Astrocyte (in vitro differentiated cells and primary cell): Measurements from ENCODE around the gene PDE3A. TPM values are rescaled to one million over a fixed set of nuclear protein-coding genes. Genes with fewer than 3 reads are reported as not detected.

Source experiments
- DNase-seq: peaks from one replicate; pipeline ENCODE4 v3.0.0-alpha.2; 2010; ENCODE audit warnings: low read depth
- FAIRE-seq: peaks from 2 replicates; lab custom pipeline; 2011; peaks lifted over from hg19 to GRCh38; lab: Jason Lieb, UNC
- H2AFZ ChIP-seq: 2 replicates; pipeline ENCODE4 v1.6.0; 2012; ENCODE audit warnings: low read depth, low read length, inconsistent platforms
- H3K27ac ChIP-seq: 2 replicates; pipeline ENCODE4 v1.5.1; 2011; ENCODE audit warnings: low read depth, low read length, inconsistent platforms
- H3K27me3 ChIP-seq: 2 replicates; pipeline ENCODE4 v1.6.0; 2011; ENCODE audit warnings: low read length, inconsistent platforms; ENCODE audit not compliant: insufficient read depth
- H3K36me3 ChIP-seq: 2 replicates; pipeline ENCODE4 v1.5.1; 2011; ENCODE audit warnings: low read length, inconsistent platforms; ENCODE audit not compliant: insufficient read depth
- H3K4me1 ChIP-seq: 2 replicates; pipeline ENCODE4 v1.5.1; 2011; ENCODE audit warnings: low read length, inconsistent platforms; ENCODE audit not compliant: insufficient read depth
- H3K4me2 ChIP-seq: 2 replicates; pipeline ENCODE4 v1.6.0; 2012; ENCODE audit warnings: low read length, inconsistent platforms
- H3K4me3 ChIP-seq: 2 replicates; pipeline ENCODE4 v1.5.1; 2011; ENCODE audit warnings: low read depth, mild to moderate bottlenecking, low read length, inconsistent platforms; ENCODE audit not compliant: insufficient read depth
- H3K79me2 ChIP-seq: 2 replicates; pipeline ENCODE4 v1.6.0; 2012; ENCODE audit warnings: mild to moderate bottlenecking, low read length, inconsistent platforms; ENCODE audit not compliant: insufficient read depth
- H3K9ac ChIP-seq: 2 replicates; pipeline ENCODE4 v1.6.0; 2012; ENCODE audit warnings: mild to moderate bottlenecking, low read length, inconsistent platforms
- H3K9me3 ChIP-seq: 2 replicates; pipeline ENCODE4 v1.5.1; 2012; ENCODE audit warnings: low read depth, mild to moderate bottlenecking, low read length, inconsistent platforms; ENCODE audit not compliant: insufficient read depth
- H4K20me1 ChIP-seq: 2 replicates; pipeline ENCODE4 v1.6.0; 2012; ENCODE audit warnings: low read length, inconsistent platforms; ENCODE audit not compliant: insufficient read depth
- H3K27ac Mint-ChIP-seq: one replicate; pipeline ENCODE4 v1.8.0; 2021; ENCODE audit warnings: mild to moderate bottlenecking, mixed read lengths; ENCODE audit not compliant: unreplicated experiment
- H3K27me3 Mint-ChIP-seq: one replicate; pipeline ENCODE4 v1.8.0; 2021; ENCODE audit warnings: low read depth, mixed read lengths; ENCODE audit not compliant: unreplicated experiment
- H3K36me3 Mint-ChIP-seq: one replicate; pipeline ENCODE4 v1.8.0; 2021; ENCODE audit warnings: low read depth, mixed read lengths; ENCODE audit not compliant: unreplicated experiment
- H3K4me1 Mint-ChIP-seq: one replicate; pipeline ENCODE4 v1.8.0; 2021; ENCODE audit warnings: low read depth, mixed read lengths; ENCODE audit not compliant: unreplicated experiment
- H3K4me3 Mint-ChIP-seq: one replicate; pipeline ENCODE4 v1.8.0; 2021; ENCODE audit warnings: mild to moderate bottlenecking, moderate library complexity, mixed read lengths; ENCODE audit not compliant: unreplicated experiment
- H3K9me3 Mint-ChIP-seq: one replicate; pipeline ENCODE4 v1.8.0; 2021; ENCODE audit warnings: mild to moderate bottlenecking, mixed read lengths; ENCODE audit not compliant: unreplicated experiment
- EZH2 ChIP-seq: IDR thresholded peaks from 2 replicates; pipeline ENCODE4 v1.6.1; 2012; ENCODE audit warnings: mild to moderate bottlenecking, low read length, inconsistent platforms; ENCODE audit not compliant: insufficient read depth
- total RNA-seq: library from RNA; stranded (reverse); gene quantifications from 2 replicates; pipeline ENCODE4 v1.2.1, GENCODE V29; 2021
- TF ChIP-seq, protein P1 (sequence below): IDR thresholded peaks from 2 replicates; pipeline ENCODE4 v1.5.1; 2011; ENCODE audit warnings: low read depth, mild to moderate bottlenecking, inconsistent platforms, low read length, moderate library complexity; ENCODE audit not compliant: insufficient read depth

PDE3A gene
- total RNA-seq, 1 donor from 2014 or later = 1.7 TPM

DNA sequence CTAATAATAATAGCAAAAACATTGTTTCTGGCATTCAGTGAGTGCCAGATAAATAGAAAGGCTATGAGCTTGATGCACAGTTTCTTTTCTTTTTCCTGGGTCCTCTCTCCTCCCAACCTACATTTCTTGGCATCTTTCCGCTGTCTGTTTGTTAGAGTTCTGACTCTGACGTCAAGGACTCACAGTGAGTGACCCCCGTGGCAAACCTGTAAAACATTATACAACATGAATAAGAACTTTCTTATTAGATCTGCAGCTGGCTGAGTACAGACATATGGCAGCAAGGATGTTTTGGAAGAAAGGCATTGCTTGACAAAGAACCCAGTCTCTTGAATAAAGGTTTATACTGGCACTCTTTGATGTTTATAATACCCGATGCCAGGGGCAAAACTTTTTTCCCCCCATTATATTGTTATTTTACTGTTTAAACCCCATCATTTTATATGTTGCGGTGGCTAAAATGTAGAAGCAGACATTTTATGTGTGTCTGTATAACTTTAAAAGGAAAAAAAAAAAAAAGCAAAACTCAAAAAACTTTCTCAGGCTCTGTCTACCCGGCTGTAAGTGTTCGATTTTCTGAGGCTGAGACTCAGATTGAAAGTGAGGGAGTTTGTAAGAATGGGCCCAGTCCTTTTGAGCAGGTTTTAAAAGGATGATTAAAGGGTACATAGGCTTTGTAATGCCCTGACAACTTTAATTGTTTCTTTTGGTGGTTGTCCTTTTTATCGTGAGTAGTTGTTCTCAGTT, 159.3 kb downstream of the PDE3A start:
- DNase-seq (peak; percentile 80), FAIRE-seq (no peak)
- H3K27me3 ChIP-seq = no peaks in the 10 kb centered on the region
- H4K20me1 ChIP-seq = no peaks in the 10 kb centered on the region
- peak overlapping the region; percentile 8 for H3K27ac ChIP-seq
- no peaks in the 10 kb centered on the region for H3K79me2 ChIP-seq
- Mint-ChIP-seq H3K27ac (no peak overlapping the region), H3K4me3 (no peak overlapping the region), H3K36me3 (no peaks in the 10 kb centered on the region), H3K4me1 (no peaks in the 10 kb centered on the region), H3K9me3 (no peaks in the 10 kb centered on the region), H3K27me3 (no peaks in the 10 kb centered on the region)
- peak overlapping the region; percentile 47 for H3K9ac ChIP-seq
- H3K4me3 ChIP-seq = peak overlapping the region; percentile 12
- no peak for TF ChIP-seq EZH2
- TF ChIP-seq, protein P1, sequence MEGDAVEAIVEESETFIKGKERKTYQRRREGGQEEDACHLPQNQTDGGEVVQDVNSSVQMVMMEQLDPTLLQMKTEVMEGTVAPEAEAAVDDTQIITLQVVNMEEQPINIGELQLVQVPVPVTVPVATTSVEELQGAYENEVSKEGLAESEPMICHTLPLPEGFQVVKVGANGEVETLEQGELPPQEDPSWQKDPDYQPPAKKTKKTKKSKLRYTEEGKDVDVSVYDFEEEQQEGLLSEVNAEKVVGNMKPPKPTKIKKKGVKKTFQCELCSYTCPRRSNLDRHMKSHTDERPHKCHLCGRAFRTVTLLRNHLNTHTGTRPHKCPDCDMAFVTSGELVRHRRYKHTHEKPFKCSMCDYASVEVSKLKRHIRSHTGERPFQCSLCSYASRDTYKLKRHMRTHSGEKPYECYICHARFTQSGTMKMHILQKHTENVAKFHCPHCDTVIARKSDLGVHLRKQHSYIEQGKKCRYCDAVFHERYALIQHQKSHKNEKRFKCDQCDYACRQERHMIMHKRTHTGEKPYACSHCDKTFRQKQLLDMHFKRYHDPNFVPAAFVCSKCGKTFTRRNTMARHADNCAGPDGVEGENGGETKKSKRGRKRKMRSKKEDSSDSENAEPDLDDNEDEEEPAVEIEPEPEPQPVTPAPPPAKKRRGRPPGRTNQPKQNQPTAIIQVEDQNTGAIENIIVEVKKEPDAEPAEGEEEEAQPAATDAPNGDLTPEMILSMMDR = no peak
- no peaks in the 10 kb centered on the region for H3K36me3 ChIP-seq
- H3K4me2 ChIP-seq = peak overlapping the region; percentile 64
- no peaks in the 10 kb centered on the region for H3K9me3 ChIP-seq
- peaks cover 10% of the 10 kb centered on the region for H3K4me1 ChIP-seq
- H2AFZ ChIP-seq = no peak overlapping the region

DNA sequence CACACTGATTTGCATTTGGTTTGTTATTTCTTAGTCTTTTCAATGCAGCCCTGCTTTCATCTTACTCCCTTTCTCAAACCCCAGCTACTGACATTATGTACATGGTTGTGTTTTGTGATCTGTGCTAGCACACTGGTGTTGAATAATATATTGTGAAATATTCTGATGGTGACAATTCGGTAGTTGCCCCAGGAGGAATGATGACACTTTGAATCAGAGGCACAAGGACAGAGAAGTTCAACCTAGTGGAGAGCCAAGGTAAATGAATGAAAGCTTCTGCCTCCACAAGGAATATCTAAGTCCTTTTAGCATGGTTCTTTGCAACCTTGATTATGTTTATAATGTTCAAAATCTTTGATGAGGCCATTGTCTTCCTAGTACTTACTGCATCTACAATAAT, 159.9 kb downstream of the PDE3A start:
- Histone ChIP-seq H3K4me2 (peak overlapping the region; percentile 64), H3K36me3 (no peaks in the 10 kb centered on the region), H4K20me1 (no peaks in the 10 kb centered on the region), H3K27me3 (no peaks in the 10 kb centered on the region), H3K27ac (peak overlapping the region; percentile 8), H2AFZ (no peak overlapping the region), H3K79me2 (no peaks in the 10 kb centered on the region), H3K4me1 (peaks cover 10% of the 10 kb centered on the region), H3K4me3 (no peak overlapping the region), H3K9ac (peak overlapping the region; percentile 47), H3K9me3 (no peaks in the 10 kb centered on the region)
- no peak overlapping the region for H3K4me3 Mint-ChIP-seq
- no peaks in the 10 kb centered on the region for H3K36me3 Mint-ChIP-seq
- H3K4me1 Mint-ChIP-seq = no peaks in the 10 kb centered on the region
- no peak for DNase-seq
- TF ChIP-seq EZH2 = no peak
- no peaks in the 10 kb centered on the region for H3K9me3 Mint-ChIP-seq
- no peak for FAIRE-seq
- no peaks in the 10 kb centered on the region for H3K27me3 Mint-ChIP-seq
- H3K27ac Mint-ChIP-seq = no peak overlapping the region

DNA sequence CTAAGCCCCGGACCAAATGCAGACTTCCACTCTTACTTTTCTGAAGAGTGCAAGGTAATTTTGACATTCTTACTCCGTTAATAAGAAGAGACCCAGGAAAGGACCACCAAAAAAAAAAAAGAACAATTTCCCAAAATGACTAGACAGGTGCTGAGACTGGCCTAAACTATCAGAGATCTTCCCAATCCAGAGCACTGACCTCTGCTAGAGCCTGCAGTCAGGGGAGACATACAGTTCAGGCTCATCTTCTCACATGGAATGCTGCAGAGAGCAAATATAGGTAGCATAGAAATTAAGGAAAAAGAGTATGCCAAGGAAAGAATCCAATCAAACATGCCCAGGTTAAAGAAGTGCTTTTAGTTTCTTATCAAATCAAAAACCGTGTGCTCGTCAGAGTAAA, 177.9 kb downstream of the PDE3A start:
- Mint-ChIP-seq H3K9me3 (peaks cover 2% of the 10 kb centered on the region), H3K27me3 (no peaks in the 10 kb centered on the region), H3K27ac (no peak overlapping the region), H3K36me3 (no peaks in the 10 kb centered on the region), H3K4me1 (no peaks in the 10 kb centered on the region), H3K4me3 (no peak overlapping the region)
- Histone ChIP-seq H3K4me1 (no peaks in the 10 kb centered on the region), H3K9ac (no peak overlapping the region), H3K4me2 (no peak overlapping the region), H3K27ac (no peak overlapping the region), H4K20me1 (no peaks in the 10 kb centered on the region), H2AFZ (no peak overlapping the region), H3K4me3 (no peak overlapping the region), H3K36me3 (no peaks in the 10 kb centered on the region), H3K27me3 (no peaks in the 10 kb centered on the region), H3K79me2 (no peaks in the 10 kb centered on the region), H3K9me3 (no peaks in the 10 kb centered on the region)
- FAIRE-seq = no peak
- no peak for DNase-seq
- TF ChIP-seq, protein P1 = no peak
- TF ChIP-seq EZH2 = no peak
